ENCODE measurements around the gene ADCY10.

The ADCY10 gene

GRCh38 chr1:167913895-167914496, at the start of gene ADCY10:
TSS of gene ADCY10 (minus strand) at chr1:167914134. CDS start at chr1:167905140, 8,994 bp downstream.
- DNase-seq (ENCODE audit: low read depth) = no peak
- TF ChIP-seq, protein P1, sequence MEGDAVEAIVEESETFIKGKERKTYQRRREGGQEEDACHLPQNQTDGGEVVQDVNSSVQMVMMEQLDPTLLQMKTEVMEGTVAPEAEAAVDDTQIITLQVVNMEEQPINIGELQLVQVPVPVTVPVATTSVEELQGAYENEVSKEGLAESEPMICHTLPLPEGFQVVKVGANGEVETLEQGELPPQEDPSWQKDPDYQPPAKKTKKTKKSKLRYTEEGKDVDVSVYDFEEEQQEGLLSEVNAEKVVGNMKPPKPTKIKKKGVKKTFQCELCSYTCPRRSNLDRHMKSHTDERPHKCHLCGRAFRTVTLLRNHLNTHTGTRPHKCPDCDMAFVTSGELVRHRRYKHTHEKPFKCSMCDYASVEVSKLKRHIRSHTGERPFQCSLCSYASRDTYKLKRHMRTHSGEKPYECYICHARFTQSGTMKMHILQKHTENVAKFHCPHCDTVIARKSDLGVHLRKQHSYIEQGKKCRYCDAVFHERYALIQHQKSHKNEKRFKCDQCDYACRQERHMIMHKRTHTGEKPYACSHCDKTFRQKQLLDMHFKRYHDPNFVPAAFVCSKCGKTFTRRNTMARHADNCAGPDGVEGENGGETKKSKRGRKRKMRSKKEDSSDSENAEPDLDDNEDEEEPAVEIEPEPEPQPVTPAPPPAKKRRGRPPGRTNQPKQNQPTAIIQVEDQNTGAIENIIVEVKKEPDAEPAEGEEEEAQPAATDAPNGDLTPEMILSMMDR (IDR thresholded peaks at IDR 0.05; ENCODE audit: low read depth, low read length, missing control alignments) = no peak
- no peak within 1 kb of the TSS for H3K4me3 ChIP-seq (ENCODE audit: low read depth, low read length)

GRCh38 chr1:167957710-167958109, 43.8 kb upstream of the ADCY10 start:
- DNase-seq (ENCODE audit: low read depth) = no peak
- TF ChIP-seq, protein P1 (IDR thresholded peaks at IDR 0.05; ENCODE audit: low read depth, low read length, missing control alignments) = no peak

GRCh38 chr1:167955915-167956314, 42.0 kb upstream of the ADCY10 start:
- no peak for DNase-seq (ENCODE audit: low read depth)

More at GRCh38 chr1:167957710-167958109, 43.8 kb upstream of the ADCY10 start:
- H3K4me3 ChIP-seq (ENCODE audit: low read depth, low read length) = no peak overlapping the region

GRCh38 chr1:167950569-167950968, 36.6 kb upstream of the ADCY10 start:
- TF ChIP-seq, protein P1 (IDR thresholded peaks at IDR 0.05; ENCODE audit: low read depth, low read length, missing control alignments) = no peak
- DNase-seq (ENCODE audit: low read depth) = no peak
- H3K4me3 ChIP-seq (ENCODE audit: low read depth, low read length) = no peak overlapping the region

More at GRCh38 chr1:167955915-167956314, 42.0 kb upstream of the ADCY10 start:
- TF ChIP-seq, protein P1 (IDR thresholded peaks at IDR 0.05; ENCODE audit: low read depth, low read length, missing control alignments) = no peak
- H3K4me3 ChIP-seq (ENCODE audit: low read depth, low read length) = no peak overlapping the region

- H3K4me3 ChIP-seq (ENCODE audit: low read depth, low read length) = no peak overlapping the region
- no peak for DNase-seq (ENCODE audit: low read depth)
- TF ChIP-seq, protein P1 (IDR thresholded peaks at IDR 0.05; ENCODE audit: low read depth, low read length, missing control alignments) = no peak
Measured at GRCh38 chr1:167949785-167950184, 35.9 kb upstream of the ADCY10 start.

GRCh38 chr1:167947733-167948132, 33.8 kb upstream of the ADCY10 start:
- TF ChIP-seq, protein P1 (IDR thresholded peaks at IDR 0.05; ENCODE audit: low read depth, low read length, missing control alignments) = no peak
- no peak overlapping the region for H3K4me3 ChIP-seq (ENCODE audit: low read depth, low read length)
- DNase-seq (ENCODE audit: low read depth) = no peak

GRCh38 chr1:167943541-167943940, 29.6 kb upstream of the ADCY10 start:
- TF ChIP-seq, protein P1 (IDR thresholded peaks at IDR 0.05; ENCODE audit: low read depth, low read length, missing control alignments) = no peak
- DNase-seq (ENCODE audit: low read depth) = no peak
- no peak overlapping the region for H3K4me3 ChIP-seq (ENCODE audit: low read depth, low read length)
